ENCODE measurements around the gene TSLP. TPM values are rescaled to one million over a fixed set of nuclear protein-coding genes. Genes with fewer than 3 reads are reported as not detected.

The TSLP gene
- 0.23 and 0.78 TPM in 2 replicates for total RNA-seq

GRCh38 chr5:111071413-111071812, at the start of gene TSLP:
Gene TSLP, plus strand, starts transcription at chr5:111071713. Its CDS starts 178 bp downstream, at chr5:111071891.

GRCh38 chr5:111092062-111092853, 20.7 kb downstream of the TSLP start, which contains the start of gene WDR36:
Gene WDR36, plus strand, starts transcription at chr5:111092348. Its CDS starts 109 bp downstream, at chr5:111092457.

Other genes with a start within 250 kb of the TSLP start
- gene WDR36, start 20.6 kb downstream of the TSLP start, total RNA-seq, result 24.8 and 35.3 TPM in 2 replicates
- 1.0 and 2.9 TPM in 2 replicates for gene CAMK4, start 152.7 kb downstream of the TSLP start, total RNA-seq

Measured in hair follicular keratinocyte (primary cell).